ENCODE measurements around the gene MAP4.

GRCh38 chr3:47910233-47910632 is 106.0 kb downstream of the MAP4 start:
- TF ChIP-seq CEBPB (IDR thresholded peaks at IDR 0.05) (no peak), KDM1A (IDR thresholded peaks at IDR 0.05; ENCODE audit: low read depth) (no peak), POLR2A (IDR thresholded peaks at IDR 0.05; ENCODE audit: low read length) (no peak), REST (IDR thresholded peaks at IDR 0.05) (no peak), HOXA7 (CRISPR knock-in tag; IDR thresholded peaks at IDR 0.05) (no peak), RAD21 (conservative IDR thresholded peaks at IDR 0.05 in 1 of 2, IDR thresholded peaks at IDR 0.05 in 1 of 2) (no peak), MYC (IDR thresholded peaks at IDR 0.05; ENCODE audit: borderline replicate concordance, low read length) (no peak), KDM5A (IDR thresholded peaks at IDR 0.05) (no peak), CHD2 (IDR thresholded peaks at IDR 0.05; ENCODE audit: low read length, partially characterized antibody) (no peak), HDAC2 (IDR thresholded peaks at IDR 0.05) (no peak), RCOR1 (IDR thresholded peaks at IDR 0.05; ENCODE audit: low read depth, low read length) (no peak), EP300 (IDR thresholded peaks at IDR 0.05) (no peak), MAX (IDR thresholded peaks at IDR 0.05) (no peak)
- TF ChIP-seq, protein P1, sequence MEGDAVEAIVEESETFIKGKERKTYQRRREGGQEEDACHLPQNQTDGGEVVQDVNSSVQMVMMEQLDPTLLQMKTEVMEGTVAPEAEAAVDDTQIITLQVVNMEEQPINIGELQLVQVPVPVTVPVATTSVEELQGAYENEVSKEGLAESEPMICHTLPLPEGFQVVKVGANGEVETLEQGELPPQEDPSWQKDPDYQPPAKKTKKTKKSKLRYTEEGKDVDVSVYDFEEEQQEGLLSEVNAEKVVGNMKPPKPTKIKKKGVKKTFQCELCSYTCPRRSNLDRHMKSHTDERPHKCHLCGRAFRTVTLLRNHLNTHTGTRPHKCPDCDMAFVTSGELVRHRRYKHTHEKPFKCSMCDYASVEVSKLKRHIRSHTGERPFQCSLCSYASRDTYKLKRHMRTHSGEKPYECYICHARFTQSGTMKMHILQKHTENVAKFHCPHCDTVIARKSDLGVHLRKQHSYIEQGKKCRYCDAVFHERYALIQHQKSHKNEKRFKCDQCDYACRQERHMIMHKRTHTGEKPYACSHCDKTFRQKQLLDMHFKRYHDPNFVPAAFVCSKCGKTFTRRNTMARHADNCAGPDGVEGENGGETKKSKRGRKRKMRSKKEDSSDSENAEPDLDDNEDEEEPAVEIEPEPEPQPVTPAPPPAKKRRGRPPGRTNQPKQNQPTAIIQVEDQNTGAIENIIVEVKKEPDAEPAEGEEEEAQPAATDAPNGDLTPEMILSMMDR (IDR thresholded peaks at IDR 0.05) = no peak

Data from A549 (cell line).